Skeletal muscle satellite cell (primary cell): ENCODE measurements around the gene GDF7.

Experiments
- H3K27me3 ChIP-seq: 2 replicates; pipeline ENCODE4 v1.7.0; 2013; ENCODE audit warnings: low read length; ENCODE audit not compliant: control insufficient read depth, insufficient read depth
- H3K36me3 ChIP-seq: 2 replicates; pipeline ENCODE4 v1.7.0; 2013; ENCODE audit warnings: mild to moderate bottlenecking, control low read depth, low read length; ENCODE audit not compliant: insufficient read depth
- H3K4me1 ChIP-seq: 2 replicates; pipeline ENCODE4 v1.7.0; 2013; ENCODE audit warnings: low read length; ENCODE audit not compliant: control insufficient read depth, insufficient read depth
- H3K4me2 ChIP-seq: 2 replicates; pipeline ENCODE4 v1.7.0; 2013; ENCODE audit warnings: mild to moderate bottlenecking, low read length
- H3K4me3 ChIP-seq: 2 replicates; pipeline ENCODE4 v1.7.0; 2013; ENCODE audit warnings: low read length
- H3K9ac ChIP-seq: 2 replicates; pipeline ENCODE4 v1.7.0; 2013; ENCODE audit warnings: mild to moderate bottlenecking, low read depth, low read length, moderate library complexity
- H3K9me3 ChIP-seq: replicated peaks from 2 replicates; pipeline ENCODE4 v1.7.0; 2013; ENCODE audit warnings: mild to moderate bottlenecking, control low read depth, low read length

The GDF7 gene

GRCh38 chr2:20723543-20723942, 56.6 kb downstream of the GDF7 start:
- no peaks in the 10 kb centered on the region for H3K27me3 ChIP-seq
- no peaks in the 10 kb centered on the region for H3K9me3 ChIP-seq
- H3K4me2 ChIP-seq: no peak overlapping the region
- H3K9ac ChIP-seq: no peak overlapping the region
- no peak overlapping the region for H3K4me3 ChIP-seq
- peaks cover 9% of the 10 kb centered on the region for H3K36me3 ChIP-seq
- H3K4me1 ChIP-seq: no peaks in the 10 kb centered on the region

- no peak overlapping the region for H3K9ac ChIP-seq
- no peaks in the 10 kb centered on the region for H3K9me3 ChIP-seq
- no peaks in the 10 kb centered on the region for H3K27me3 ChIP-seq
- no peak overlapping the region for H3K4me2 ChIP-seq
- peaks cover 9% of the 10 kb centered on the region for H3K36me3 ChIP-seq
- H3K4me3 ChIP-seq: no peak overlapping the region
- H3K4me1 ChIP-seq: no peaks in the 10 kb centered on the region
These were observed 57.6 kb downstream of the GDF7 start for GRCh38 chr2:20724500-20725053.

- Histone ChIP-seq H3K4me1 (no peaks in the 10 kb centered on the region), H3K9ac (no peak overlapping the region), H3K27me3 (no peaks in the 10 kb centered on the region), H3K9me3 (no peaks in the 10 kb centered on the region), H3K36me3 (peaks cover 9% of the 10 kb centered on the region), H3K4me2 (no peak overlapping the region), H3K4me3 (no peak overlapping the region)
These were observed 58.8 kb downstream of the GDF7 start for GRCh38 chr2:20725782-20726181.

GRCh38 chr2:20726913-20727312, 60.0 kb downstream of the GDF7 start:
- H3K4me3 ChIP-seq: no peak overlapping the region
- H3K4me2 ChIP-seq: no peak overlapping the region
- H3K4me1 ChIP-seq: no peaks in the 10 kb centered on the region
- H3K36me3 ChIP-seq: peaks cover 9% of the 10 kb centered on the region
- no peaks in the 10 kb centered on the region for H3K27me3 ChIP-seq
- no peak overlapping the region for H3K9ac ChIP-seq
- H3K9me3 ChIP-seq: no peaks in the 10 kb centered on the region

- Histone ChIP-seq H3K36me3 (peaks cover 9% of the 10 kb centered on the region), H3K27me3 (no peaks in the 10 kb centered on the region), H3K4me2 (no peak overlapping the region), H3K9ac (no peak overlapping the region), H3K9me3 (no peaks in the 10 kb centered on the region), H3K4me3 (no peak overlapping the region), H3K4me1 (no peaks in the 10 kb centered on the region)
These were observed 61.3 kb downstream of the GDF7 start for GRCh38 chr2:20728114-20728758.
